NCI-H345 (cell line): ENCODE results near the gene NR2F6.
A peak's percentile ranks its signal among the peaks of the same experiment; 100 is the strongest.
"Not testable (repeated sequence)": the region's sequence is repeated elsewhere in the genome, so short reads cannot be mapped to it uniquely, and the experiment has no call there.

Experiments used
- DNase-seq: peaks from one replicate; lab custom pipeline; 2025; lab: John Stamatoyannopoulos, UW

Gene NR2F6

DNA sequence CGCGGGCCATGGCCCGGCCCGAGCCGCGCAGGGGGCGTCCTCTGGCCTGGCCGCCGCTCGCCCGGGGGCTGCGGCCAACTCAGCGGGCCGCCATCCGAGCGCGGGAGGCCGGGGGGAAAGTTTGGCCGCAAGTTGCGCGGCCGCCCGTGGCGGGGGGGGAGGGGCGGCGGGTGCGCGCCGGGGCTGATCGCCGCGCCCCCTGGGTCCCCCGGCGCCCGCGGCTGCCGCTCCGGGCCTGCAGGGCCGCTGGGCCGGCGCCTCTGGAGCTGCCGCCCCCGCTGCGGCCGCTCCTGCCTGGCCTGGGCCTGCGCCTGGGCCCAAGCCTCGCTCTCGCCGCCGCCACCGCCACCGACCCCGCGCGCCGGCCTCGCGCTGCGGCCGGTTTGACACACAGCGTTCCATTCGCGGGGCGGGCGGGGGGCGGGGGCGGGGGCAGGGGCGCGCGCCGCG, at the start of gene NR2F6:
TSS of gene NR2F6 (minus strand) at position 385 of the 450 bp plus-strand sequence. CDS start 699 bp downstream, outside the sequence.
- DNase-seq, result no peak

DNA sequence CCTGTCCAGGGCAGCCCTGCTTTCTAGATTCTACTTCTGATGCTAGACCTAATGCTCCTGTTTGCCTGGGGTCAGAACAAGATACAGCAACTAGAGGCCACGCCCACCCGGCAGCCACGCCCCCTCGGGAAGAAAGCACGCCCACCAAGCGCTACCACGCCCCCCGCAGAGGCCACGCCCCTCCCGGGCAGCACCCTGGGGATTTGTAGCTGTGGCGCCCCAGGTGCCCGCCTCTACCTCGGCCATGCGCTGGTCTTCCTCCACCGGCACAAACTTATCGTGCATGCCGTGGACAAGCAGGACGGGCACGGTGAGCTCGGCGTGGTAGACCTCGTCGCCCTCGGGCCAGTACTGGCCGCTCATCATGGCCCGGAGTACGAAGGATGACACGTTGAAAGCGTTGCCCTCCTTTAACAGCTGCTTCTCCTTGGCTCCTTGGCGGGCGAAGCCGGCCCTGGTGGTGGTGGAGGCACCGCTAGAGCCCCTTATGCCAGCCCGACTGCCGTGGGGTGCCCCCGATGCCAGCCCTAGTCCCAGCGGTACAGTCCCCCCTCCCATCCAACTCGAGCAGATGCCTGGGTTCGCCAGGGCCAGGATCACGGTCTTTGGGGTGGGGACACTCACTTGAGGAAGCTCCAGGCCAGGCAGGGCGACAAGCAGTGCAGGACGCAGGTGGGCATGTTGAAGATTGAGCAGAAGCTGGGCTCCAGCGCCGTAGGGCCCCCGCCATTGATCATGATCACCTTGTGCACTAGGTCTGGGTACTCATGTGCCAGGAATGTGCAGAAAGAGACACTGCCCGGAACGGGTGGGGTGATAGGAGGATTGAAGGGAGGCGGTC, 48.6 kb upstream of the NR2F6 start:
- no peak for DNase-seq

DNA sequence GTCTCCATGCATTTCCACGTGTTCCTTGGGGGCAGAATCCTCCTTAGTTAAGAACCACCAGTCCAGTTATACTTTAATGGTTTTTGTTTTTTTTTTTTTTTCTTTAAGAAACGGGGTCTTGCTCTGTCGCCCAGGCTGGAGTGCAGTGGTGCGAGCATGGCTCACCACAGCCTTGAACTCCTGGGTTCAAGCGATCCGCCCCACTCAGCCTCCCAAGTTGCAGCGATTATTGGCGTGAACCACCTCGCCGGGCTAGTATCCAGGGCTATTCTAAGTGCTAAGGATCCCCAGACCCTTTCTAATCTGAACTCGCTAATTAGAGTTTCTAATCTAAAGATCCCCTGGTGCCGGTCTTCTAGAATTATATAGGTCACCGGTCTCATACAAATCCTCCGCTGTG, 47.9 kb upstream of the NR2F6 start:
- DNase-seq, result no peak

DNA sequence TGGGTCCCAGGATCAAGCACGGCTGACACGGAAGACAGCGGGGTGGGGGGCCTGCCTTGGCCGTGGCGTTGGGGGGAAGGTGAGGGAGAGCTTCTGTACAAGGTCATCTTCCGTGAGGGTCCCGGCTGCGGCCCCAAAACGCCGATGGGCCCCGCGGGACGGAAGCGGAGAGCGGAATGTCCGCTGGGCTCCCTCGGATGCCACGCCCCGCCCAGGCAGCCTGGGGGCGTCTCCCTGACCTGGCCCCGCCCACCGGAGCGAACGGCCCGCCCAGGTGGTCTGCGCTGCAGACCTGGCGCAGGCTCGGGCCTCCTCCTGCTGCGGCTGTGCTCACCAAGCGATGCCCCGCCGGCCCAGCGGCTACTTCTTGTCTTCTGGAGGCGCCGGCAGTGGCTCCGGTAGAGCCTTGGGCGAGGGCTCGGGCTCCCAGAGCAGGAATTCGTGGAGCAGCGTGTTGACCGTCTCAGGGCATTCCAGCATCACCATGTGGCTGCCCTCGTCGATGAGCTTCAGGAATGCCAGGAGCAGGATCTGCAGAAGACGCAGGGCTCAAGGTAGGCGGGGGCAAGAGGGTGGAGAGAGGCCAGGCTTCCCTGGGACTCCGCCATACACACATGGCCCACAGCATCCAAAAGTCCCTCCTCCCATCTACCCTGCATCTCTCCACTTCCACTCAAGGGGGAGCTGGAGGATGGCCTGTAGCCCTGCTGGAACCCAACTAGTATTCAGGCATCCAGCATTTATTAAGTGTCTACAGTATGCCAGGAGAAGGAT, 46.8 kb upstream of the NR2F6 start:
- DNase-seq, result no peak

DNA sequence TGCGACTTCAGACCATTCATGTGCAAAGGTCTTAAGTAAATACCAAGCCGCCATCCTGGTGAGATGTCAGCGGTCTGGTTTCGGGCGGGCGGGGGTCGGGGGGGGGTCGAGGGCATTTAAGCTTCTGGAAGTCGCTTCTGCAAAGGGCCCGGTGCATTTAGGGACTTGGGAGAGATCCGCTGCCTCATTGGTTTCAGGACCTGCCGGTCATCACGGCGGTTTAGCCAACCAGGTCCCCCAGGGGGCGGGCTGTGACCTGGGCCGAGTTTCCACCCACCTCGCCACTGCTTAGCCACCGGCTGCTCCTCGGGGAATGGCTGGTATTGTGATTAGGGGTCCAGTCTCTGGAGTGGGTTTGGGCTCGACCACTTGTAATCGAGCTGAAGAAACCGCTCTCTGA, 43.8 kb upstream of the NR2F6 start:
- no peak for DNase-seq

DNA sequence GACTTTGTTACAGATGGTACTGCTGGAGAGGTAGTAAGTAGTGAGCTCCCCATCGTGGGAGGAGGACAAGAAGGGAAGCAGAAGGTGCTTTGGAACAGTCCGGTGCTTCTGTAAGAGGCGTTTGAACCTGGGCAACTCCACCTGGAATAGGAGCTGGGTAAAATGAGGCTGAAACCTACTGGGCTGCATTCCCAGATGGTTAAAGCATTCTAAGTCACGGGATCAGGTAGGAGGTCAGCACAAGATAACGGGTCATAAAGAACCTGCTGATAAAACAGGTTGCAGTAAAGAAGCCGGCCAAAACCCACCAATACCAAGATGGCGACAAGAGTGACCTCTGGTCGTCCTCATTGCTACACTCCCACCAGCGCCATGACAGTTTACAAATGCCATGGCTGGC, 41.0 kb upstream of the NR2F6 start:
- DNase-seq, result no peak

DNA sequence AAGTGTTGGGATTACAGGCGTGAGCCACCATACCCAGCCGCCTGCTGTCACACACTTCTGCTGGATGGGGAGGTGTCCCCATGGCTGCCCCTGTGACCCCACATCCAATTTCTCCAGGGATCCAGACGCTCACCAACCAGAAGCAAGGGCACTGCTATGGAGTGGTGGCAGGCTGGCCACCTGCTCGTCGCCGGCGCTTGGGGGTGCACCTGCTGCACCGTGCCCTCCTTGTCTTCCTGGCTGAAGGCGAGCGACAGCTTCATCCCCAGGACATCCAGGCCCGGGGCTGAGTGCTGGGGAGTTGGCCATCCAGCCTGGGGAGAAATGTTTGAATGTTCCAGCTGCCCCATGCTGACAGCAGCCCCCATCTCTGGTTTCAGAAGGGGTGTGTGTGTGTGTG, 40.5 kb upstream of the NR2F6 start:
- no peak for DNase-seq

DNA sequence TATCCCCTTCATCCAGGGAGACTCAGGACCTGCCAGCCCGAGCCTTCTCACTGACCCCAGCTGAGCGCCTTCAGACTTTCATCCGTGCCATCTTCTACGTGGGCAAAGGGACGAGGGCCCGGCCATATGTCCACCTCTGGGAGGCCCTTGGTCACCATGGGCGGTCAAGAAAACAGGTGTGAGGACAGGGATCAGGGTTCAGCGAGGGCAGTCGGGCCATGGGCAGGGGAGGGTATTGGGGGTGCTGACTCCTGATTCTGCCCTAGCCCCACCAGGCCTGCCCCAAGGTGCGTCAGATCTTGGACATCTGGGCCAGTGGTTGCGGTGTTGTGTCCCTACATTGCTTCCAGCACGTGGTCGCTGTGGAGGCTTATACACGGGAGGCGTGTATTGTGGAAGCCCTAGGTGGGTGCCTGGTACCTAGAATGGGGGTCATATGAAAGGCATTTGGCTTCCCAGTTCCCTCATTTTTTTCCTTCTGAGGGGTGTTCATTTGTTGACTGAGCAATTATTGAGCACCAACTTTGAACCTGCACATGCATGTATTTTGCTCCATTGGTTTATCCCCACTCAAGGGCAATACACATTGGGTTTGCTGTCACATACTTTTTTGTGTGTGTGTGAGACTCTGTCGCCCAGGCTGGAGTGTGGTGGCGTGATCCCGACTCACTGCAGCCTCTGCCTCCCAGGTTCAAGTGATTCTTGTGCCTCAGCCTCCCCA, 39.9 kb upstream of the NR2F6 start:
- no peak for DNase-seq

DNA sequence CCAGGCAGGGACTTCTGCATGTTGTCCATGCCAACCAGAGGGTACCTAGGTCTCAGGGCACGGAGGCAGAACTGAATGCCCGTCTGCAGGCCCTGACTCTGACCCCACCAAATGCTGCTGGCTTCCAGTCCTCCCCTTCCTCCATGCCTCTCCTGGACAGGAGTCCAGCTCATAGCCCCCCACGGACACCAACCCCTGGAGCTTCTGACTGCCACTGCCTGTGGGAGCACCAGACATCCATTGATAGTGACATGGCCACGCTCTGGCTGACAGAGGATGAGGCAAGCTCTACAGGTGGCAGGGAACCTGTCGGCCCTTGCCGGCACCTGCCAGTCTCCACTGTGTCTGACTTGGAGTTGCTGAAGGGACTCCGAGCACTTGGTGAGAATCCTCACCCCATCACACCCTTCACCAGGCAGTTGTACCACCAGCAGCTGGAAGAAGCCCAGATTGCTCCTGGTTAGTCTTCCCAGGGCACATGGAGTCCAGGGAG, 37.8 kb upstream of the NR2F6 start:
- DNase-seq, result no peak

DNA sequence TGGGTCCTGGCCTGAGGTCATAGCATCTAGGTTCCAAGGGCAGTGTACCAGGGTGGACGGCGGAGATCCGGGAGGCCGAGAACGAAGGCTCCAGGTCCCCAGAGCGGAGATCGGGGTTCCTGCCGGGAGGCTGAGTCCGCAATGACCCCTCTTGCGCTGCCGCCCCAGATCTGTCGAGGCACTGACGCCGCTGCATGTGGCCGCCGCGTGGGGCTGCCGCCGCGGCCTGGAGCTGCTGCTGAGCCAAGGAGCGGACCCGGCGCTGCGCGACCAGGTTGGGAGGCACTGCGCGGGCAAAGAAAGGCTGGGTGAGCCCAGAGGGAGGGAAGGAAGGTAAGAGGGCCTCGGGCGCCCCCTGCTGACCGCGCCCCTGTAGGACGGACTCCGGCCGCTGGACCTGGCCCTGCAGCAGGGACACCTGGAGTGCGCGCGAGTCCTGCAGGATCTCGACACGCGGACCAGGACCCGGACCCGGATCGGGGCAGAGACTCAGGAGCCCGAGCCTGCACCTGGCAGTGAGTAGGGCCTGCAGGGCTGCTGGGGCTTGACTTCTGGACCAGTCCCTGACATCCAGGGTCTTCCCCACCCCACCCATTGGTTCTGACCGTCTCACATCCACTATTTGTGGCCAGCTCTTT, 36.9 kb upstream of the NR2F6 start:
- DNase-seq, result peak; percentile 61

DNA sequence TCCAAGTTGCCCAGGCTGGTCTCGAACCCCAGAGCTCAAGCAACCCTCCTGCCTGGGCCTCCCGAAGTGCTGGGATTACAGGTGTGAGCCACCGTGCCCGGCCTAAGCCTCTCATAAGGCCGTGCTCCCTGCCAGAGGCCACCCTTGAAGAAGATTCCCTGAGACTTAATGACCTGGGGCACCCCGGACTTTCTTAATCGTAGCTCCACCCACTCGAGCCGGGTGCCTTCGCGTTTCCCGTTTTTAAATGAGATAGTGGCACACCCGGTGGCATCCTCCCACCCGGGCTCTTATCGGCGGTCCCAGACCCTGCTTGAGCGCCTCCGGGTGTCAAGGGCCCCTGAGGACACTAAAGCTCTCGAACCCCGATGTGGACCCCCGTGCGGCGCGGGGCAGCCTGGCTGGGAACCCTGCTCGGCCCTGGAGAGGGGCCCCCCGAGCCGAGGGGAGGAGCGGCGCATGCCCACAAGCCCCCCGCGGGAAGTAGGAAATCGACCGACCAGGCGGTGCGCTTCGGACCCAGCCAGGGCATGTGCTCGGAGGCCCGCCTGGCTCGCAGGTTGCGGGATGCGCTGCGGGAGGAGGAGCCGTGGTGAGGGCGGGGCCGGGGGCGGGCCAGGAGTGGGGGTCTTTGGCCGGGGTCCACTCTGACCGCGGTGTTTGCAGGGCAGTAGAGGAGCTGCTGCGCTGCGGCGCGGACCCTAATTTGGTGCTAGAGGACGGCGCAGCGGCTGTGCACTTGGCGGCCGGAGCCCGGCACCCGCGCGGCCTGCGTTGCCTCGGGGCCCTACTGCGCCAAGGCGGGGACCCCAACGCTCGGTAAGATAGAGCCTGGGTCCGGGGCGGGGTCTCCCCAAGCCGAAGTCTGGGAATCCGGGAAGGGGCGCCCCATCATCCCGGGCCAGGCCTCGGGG, 35.9 kb upstream of the NR2F6 start, which contains the start of gene ANKLE1:
TSS of gene ANKLE1 (plus strand) at position 511 of the 914 bp plus-strand sequence. CDS start at position 531, 20 bp downstream.
- DNase-seq, result no peak

DNA sequence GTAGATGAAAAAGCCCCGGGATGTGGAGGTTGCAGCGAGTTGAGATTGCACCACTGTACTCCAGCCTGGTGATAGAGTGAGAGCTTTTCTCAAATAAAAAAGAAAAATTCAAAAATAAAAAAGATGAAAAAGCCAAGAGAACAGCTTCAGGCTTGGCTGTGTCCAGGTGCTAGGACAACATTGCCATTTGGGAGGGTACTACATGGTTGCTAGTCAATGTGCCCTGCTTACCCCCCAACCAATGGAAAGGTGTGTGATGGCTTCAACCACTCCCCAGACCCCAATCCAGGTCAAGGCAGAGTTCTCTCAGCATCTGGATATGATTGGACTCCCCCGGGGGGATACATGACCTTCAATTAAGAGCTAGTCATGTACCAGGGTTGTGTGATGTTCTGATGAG, 33.7 kb upstream of the NR2F6 start:
- no peak for DNase-seq

DNA sequence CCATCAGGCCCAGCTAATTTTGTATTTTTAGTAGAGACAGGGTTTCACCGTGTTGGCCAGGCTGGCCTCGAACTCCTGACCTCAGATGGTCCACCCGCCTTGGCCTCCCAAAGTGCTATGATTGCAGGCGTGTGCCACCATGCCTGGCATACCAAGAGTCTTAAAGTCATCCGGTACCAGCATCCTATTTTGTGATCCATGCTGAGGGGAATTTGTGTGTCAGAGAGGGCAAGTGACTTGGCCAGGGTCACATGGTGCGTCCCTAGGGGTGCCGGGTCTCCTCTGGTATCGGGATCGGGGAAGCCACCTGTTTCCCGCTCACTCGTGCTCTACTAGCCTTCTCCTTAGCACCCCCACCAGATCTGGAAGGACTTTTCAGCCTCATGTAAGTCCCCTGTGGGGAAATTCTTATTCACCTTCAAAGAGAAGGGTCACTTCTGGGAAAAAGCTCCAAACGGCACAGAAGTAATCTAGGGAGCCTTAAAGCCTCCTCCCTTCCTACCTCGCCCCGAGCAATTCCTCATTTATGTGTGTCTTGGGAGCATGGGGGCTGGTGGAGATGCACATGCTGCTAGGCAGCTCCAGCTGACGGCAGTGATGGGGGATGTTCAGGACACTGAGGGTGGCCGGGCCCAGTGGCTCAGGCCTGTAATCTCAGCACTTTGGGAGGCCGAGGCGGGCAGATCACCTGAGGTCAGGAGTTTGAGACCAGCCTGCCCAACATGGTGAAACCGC, 29.9 kb upstream of the NR2F6 start:
- no peak for DNase-seq

DNA sequence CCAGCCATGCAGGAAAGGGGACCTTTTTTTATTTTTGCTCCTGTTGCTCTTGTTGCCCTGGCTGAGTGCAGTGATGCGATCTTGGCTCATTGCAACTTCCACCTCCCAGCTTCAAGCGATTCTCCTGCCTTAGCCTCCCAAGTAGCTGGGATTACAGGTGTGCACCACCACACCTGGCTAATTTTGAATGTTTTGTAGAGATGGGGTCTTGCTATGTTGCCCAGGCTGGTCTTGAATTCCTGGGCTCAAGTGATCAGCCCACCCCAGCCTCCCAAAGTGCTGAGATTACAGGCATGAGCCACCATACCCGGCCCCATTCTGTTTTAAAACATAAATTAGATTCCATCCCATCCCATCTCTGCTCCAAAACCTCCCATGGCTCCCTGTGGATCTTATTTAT, 29.2 kb upstream of the NR2F6 start:
- DNase-seq, result not testable (repeated sequence)

DNA sequence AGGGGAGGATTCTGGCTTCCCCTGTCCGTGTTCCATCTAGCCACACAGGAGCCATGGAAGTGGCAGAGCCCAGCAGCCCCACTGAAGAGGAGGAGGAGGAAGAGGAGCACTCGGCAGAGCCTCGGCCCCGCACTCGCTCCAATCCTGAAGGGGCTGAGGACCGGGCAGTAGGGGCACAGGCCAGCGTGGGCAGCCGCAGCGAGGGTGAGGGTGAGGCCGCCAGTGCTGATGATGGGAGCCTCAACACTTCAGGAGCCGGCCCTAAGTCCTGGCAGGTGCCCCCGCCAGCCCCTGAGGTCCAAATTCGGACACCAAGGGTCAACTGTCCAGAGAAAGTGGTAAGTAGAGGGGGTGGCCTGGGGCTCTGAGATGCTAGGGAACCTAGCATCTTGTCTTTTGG, 23.0 kb upstream of the NR2F6 start:
- no peak for DNase-seq

DNA sequence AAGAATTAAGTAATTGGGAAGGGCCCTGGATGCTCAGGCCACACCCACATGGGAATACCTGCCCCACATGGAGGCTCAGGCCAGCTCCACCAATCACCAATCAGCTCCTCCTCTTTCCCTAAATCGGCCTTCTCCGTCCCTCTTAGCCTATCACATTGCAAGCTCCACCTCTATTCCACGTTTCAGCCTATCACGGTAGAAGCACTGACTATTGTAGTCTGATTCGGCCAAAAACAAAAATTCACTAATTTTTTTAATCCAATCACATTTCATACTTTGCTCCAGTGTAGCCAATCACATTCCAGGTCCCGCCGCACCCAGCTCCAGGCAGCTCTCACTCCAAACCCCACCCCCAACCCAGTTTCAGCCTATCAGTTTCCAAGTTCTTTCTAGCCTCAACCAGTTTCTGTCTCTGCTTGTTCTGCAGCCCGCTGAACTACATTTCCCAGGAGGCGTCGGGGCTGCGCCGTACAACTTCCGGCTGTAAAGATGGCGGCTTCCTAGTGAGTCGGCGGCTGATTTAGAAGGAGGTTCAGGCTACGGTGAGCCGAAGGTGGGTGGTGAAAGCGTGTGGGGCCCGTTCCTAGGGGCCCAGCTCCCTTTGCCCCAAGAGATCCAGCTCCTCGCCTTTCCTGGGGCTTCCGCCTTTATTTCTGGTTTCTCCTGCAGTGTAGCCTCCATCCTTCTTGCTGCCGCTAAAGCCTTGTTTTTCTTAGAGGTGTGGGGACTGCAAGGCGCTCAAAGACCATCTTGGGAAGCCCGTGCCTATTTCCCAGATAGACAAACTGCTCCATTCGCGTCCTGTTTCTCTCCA, 21.5 kb upstream of the NR2F6 start, which contains the start of gene BABAM1:
TSS of gene BABAM1 (plus strand) at position 469 of the 814 bp plus-strand sequence. CDS start 1,364 bp downstream, outside the sequence.
- DNase-seq, result peak; percentile 95

DNA sequence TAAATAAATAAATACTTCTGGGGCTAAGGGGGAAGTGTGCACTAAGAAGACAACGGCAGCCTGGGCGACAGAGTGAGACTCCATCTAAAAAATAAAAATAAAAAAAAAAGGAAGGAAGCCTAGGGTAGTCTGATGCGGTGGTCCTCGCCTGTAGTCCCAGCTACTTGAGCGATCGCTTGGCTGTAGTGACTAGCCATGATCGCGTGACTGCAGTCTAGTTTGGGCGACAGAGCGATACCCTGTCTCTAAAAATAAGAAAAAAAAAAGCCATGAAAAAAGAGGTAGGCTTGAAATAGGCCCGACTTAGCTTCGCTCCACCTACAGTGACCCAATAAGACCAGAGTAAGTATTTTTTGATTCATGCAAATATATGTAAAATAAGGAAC, 20.9 kb upstream of the NR2F6 start:
- DNase-seq, result no peak

DNA sequence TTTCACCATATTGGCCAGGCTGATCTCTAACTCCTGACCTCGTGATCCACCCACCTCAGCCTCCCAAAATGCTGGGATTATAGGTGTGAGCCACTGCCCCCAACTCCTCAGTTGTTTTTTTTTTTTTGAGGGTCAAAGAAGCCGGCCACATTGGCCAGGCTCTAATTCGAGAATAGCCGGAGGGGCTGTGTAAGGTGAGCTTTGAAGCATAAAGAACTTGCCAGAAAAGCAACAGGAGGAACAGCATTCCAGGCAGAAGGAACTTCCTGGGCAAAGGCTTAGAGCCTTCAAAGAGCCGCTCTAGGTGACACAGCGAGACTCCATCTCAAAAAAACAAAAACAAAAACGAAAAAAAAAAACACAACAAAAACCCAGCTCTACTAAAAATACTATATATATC, 20.3 kb upstream of the NR2F6 start:
- no peak for DNase-seq

DNA sequence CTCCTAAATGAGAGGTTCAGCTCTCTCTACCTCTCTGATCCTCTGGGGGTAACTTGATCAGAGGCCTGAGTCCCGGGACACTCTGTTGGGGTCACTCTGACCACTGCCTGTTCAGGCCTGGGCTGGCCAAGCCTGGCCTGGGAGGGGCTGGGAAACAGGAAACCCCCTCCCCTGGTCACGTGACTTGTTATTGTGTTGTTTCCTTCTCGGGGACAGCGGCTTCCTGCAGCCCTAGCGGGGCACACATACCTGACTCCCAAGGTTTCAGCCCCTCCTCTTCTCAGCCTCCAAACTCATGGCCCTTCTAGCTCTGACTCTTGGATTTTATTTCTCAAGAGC, 18.9 kb upstream of the NR2F6 start, which contains the start of gene USHBP1:
TSS of gene USHBP1 (minus strand) at position 105 of the 339 bp plus-strand sequence. CDS start 446 bp downstream, outside the sequence.
- no peak for DNase-seq
